ENCODE data around the gene B4GALT4. TPM values are rescaled to one million over a fixed set of nuclear protein-coding genes. Genes with fewer than 3 reads are reported as not detected.
"Not testable (repeated sequence)": the region's sequence is repeated elsewhere in the genome, so short reads cannot be mapped to it uniquely, and the experiment has no call there.

B4GALT4 gene
- 10 to 100 TPM; 35.4 to 39.2 (median 35.7) TPM for polyA plus RNA-seq (ENCODE audit: insufficient read length in 3 of 3)

- peak; percentile 74 to 81 (median 80) for DNase-seq (ENCODE audit: low read depth in 3 of 3, low spot score in 2 of 3)
These were observed at the start of gene B4GALT4 for GRCh38 chr3:119240591-119241434. TSS of gene B4GALT4 (minus strand) at chr3:119240878. CDS start at chr3:119230099, 10,779 bp downstream.

GRCh38 chr3:119289404-119289770 lies 48.7 kb upstream of the B4GALT4 start:
- DNase-seq (ENCODE audit: low read depth in 3 of 3, low spot score in 2 of 3): no peak

GRCh38 chr3:119288669-119289403 lies 48.2 kb upstream of the B4GALT4 start:
- DNase-seq (ENCODE audit: low read depth in 3 of 3, low spot score in 2 of 3): no peak

GRCh38 chr3:119279584-119280243 lies 39.0 kb upstream of the B4GALT4 start:
- no peak for DNase-seq (ENCODE audit: low read depth in 3 of 3, low spot score in 2 of 3)

GRCh38 chr3:119279101-119279554 lies 38.5 kb upstream of the B4GALT4 start:
- no peak for DNase-seq (ENCODE audit: low read depth in 3 of 3, low spot score in 2 of 3)

- no peak for DNase-seq (ENCODE audit: low read depth in 3 of 3, low spot score in 2 of 3)
These were observed 36.0 kb upstream of the B4GALT4 start for GRCh38 chr3:119276680-119277079.

- not testable (repeated sequence) for DNase-seq (ENCODE audit: low read depth in 3 of 3, low spot score in 2 of 3)
These were observed 29.5 kb upstream of the B4GALT4 start for GRCh38 chr3:119270212-119270611.

GRCh38 chr3:119261055-119261454 lies 20.4 kb upstream of the B4GALT4 start:
- DNase-seq (ENCODE audit: low read depth in 3 of 3, low spot score in 2 of 3): no peak

GRCh38 chr3:119259821-119260220 lies 19.1 kb upstream of the B4GALT4 start:
- no peak for DNase-seq (ENCODE audit: low read depth in 3 of 3, low spot score in 2 of 3)

GRCh38 chr3:119258915-119259314 lies 18.2 kb upstream of the B4GALT4 start:
- no peak for DNase-seq (ENCODE audit: low read depth in 3 of 3, low spot score in 2 of 3)

- DNase-seq (ENCODE audit: low read depth in 3 of 3, low spot score in 2 of 3): no peak
These were observed 17.2 kb upstream of the B4GALT4 start for GRCh38 chr3:119257654-119258410.

GRCh38 chr3:119257111-119257510 lies 16.4 kb upstream of the B4GALT4 start:
- no peak for DNase-seq (ENCODE audit: low read depth in 3 of 3, low spot score in 2 of 3)

- no peak for DNase-seq (ENCODE audit: low read depth in 3 of 3, low spot score in 2 of 3)
These were observed 14.5 kb upstream of the B4GALT4 start for GRCh38 chr3:119255214-119255613.

- no peak for DNase-seq (ENCODE audit: low read depth in 3 of 3, low spot score in 2 of 3)
These were observed 5.1 kb upstream of the B4GALT4 start for GRCh38 chr3:119245778-119246177.

- DNase-seq (ENCODE audit: low read depth in 3 of 3, low spot score in 2 of 3): no peak
These were observed 3.0 kb upstream of the B4GALT4 start for GRCh38 chr3:119243712-119244111.

- DNase-seq (ENCODE audit: low read depth in 3 of 3, low spot score in 2 of 3): not testable (repeated sequence)
These were observed 2.4 kb upstream of the B4GALT4 start for GRCh38 chr3:119243058-119243529.

- DNase-seq (ENCODE audit: low read depth in 3 of 3, low spot score in 2 of 3): not testable (repeated sequence)
These were observed 1.8 kb upstream of the B4GALT4 start for GRCh38 chr3:119242387-119243057.

- DNase-seq (ENCODE audit: low read depth in 3 of 3, low spot score in 2 of 3): peak; percentile 34 to 40 (median 38)
These were observed 532 bp downstream of the B4GALT4 start for GRCh38 chr3:119240101-119240590.

- no peak for DNase-seq (ENCODE audit: low read depth in 3 of 3, low spot score in 2 of 3)
These were observed 1.4 kb downstream of the B4GALT4 start for GRCh38 chr3:119239206-119239820.

Measured in right renal cortex interstitium (tissue), 3 donors.